ENCODE measurements around the gene KPNA2.
"Not testable (repeated sequence)": the region's sequence is repeated elsewhere in the genome, so short reads cannot be mapped to it uniquely, and the experiment has no call there.

Gene KPNA2

GRCh38 chr17:68035523-68036303 lies at the start of gene KPNA2:
TSS of gene KPNA2 (plus strand) at chr17:68035735. CDS start at chr17:68037133, 1,398 bp downstream.
- H3K27ac ChIP-seq (ENCODE audit: low read length): peak within 1 kb of the TSS; percentile 75
- peaks cover 1 to 25% of the 10 kb centered on the region in 2 donors for H3K36me3 ChIP-seq (ENCODE audit: control insufficient read depth in 1 of 2, insufficient read depth in 2 of 2, low read length in 2 of 2)
- no peaks in the 10 kb centered on the region for H3K27me3 ChIP-seq (ENCODE audit: low read depth, low read length)
- H3K4me3 ChIP-seq (ENCODE audit: low read depth in 1 of 2, low read length in 2 of 2): peak within 1 kb of the TSS; percentile 88 to 98
- H3K4me1 ChIP-seq (ENCODE audit: control insufficient read depth in 1 of 2, insufficient read depth in 2 of 2, low read length in 2 of 2): peaks cover 0 to 6% of the 10 kb centered on the region in 2 donors
- no peaks in the 10 kb centered on the region for H3K9me3 ChIP-seq (ENCODE audit: control insufficient read depth in 1 of 2, low read length in 2 of 2)

- Histone ChIP-seq H3K4me3 (ENCODE audit: low read depth in 1 of 2, low read length in 2 of 2) (no peak overlapping the region), H3K4me1 (ENCODE audit: control insufficient read depth in 1 of 2, insufficient read depth in 2 of 2, low read length in 2 of 2) (peaks cover 7 to 12% of the 10 kb centered on the region in 2 donors), H3K27ac (ENCODE audit: low read length) (no peak overlapping the region), H3K9me3 (ENCODE audit: control insufficient read depth in 1 of 2, low read length in 2 of 2) (no peaks in the 10 kb centered on the region), H3K27me3 (ENCODE audit: low read depth, low read length) (no peaks in the 10 kb centered on the region), H3K36me3 (ENCODE audit: control insufficient read depth in 1 of 2, insufficient read depth in 2 of 2, low read length in 2 of 2) (no peaks in the 10 kb centered on the region)
Observed at GRCh38 chr17:67990909-67991308, 44.6 kb upstream of the KPNA2 start.

- Histone ChIP-seq H3K4me1 (ENCODE audit: control insufficient read depth in 1 of 2, insufficient read depth in 2 of 2, low read length in 2 of 2) (peaks cover 7 to 12% of the 10 kb centered on the region in 2 donors), H3K9me3 (ENCODE audit: control insufficient read depth in 1 of 2, low read length in 2 of 2) (no peaks in the 10 kb centered on the region), H3K27me3 (ENCODE audit: low read depth, low read length) (no peaks in the 10 kb centered on the region), H3K27ac (ENCODE audit: low read length) (peak overlapping the region; percentile 58), H3K36me3 (ENCODE audit: control insufficient read depth in 1 of 2, insufficient read depth in 2 of 2, low read length in 2 of 2) (no peaks in the 10 kb centered on the region), H3K4me3 (ENCODE audit: low read depth in 1 of 2, low read length in 2 of 2) (peak overlapping the region; percentile 72 to 78)
Observed at GRCh38 chr17:67992548-67993152, 42.9 kb upstream of the KPNA2 start.

GRCh38 chr17:67993153-67993997 lies 42.2 kb upstream of the KPNA2 start:
- H3K4me1 ChIP-seq (ENCODE audit: control insufficient read depth in 1 of 2, insufficient read depth in 2 of 2, low read length in 2 of 2): peaks cover 7 to 12% of the 10 kb centered on the region in 2 donors
- H3K27me3 ChIP-seq (ENCODE audit: low read depth, low read length): no peaks in the 10 kb centered on the region
- peak overlapping the region; percentile 72 for H3K27ac ChIP-seq (ENCODE audit: low read length)
- H3K9me3 ChIP-seq (ENCODE audit: control insufficient read depth in 1 of 2, low read length in 2 of 2): no peaks in the 10 kb centered on the region
- H3K36me3 ChIP-seq (ENCODE audit: control insufficient read depth in 1 of 2, insufficient read depth in 2 of 2, low read length in 2 of 2): no peaks in the 10 kb centered on the region
- peak overlapping the region; percentile 72 to 79 for H3K4me3 ChIP-seq (ENCODE audit: low read depth in 1 of 2, low read length in 2 of 2)

GRCh38 chr17:67993998-67994361 lies 41.6 kb upstream of the KPNA2 start:
- peaks cover 7 to 12% of the 10 kb centered on the region in 2 donors for H3K4me1 ChIP-seq (ENCODE audit: control insufficient read depth in 1 of 2, insufficient read depth in 2 of 2, low read length in 2 of 2)
- H3K36me3 ChIP-seq (ENCODE audit: control insufficient read depth in 1 of 2, insufficient read depth in 2 of 2, low read length in 2 of 2): no peaks in the 10 kb centered on the region
- H3K27me3 ChIP-seq (ENCODE audit: low read depth, low read length): no peaks in the 10 kb centered on the region
- H3K9me3 ChIP-seq (ENCODE audit: control insufficient read depth in 1 of 2, low read length in 2 of 2): no peaks in the 10 kb centered on the region
- peak overlapping the region; percentile 70 to 79 for H3K4me3 ChIP-seq (ENCODE audit: low read depth in 1 of 2, low read length in 2 of 2)
- peak overlapping the region; percentile 72 for H3K27ac ChIP-seq (ENCODE audit: low read length)

- H3K36me3 ChIP-seq (ENCODE audit: control insufficient read depth in 1 of 2, insufficient read depth in 2 of 2, low read length in 2 of 2): no peaks in the 10 kb centered on the region
- H3K4me1 ChIP-seq (ENCODE audit: control insufficient read depth in 1 of 2, insufficient read depth in 2 of 2, low read length in 2 of 2): peaks cover 7 to 12% of the 10 kb centered on the region in 2 donors
- H3K9me3 ChIP-seq (ENCODE audit: control insufficient read depth in 1 of 2, low read length in 2 of 2): no peaks in the 10 kb centered on the region
- H3K27me3 ChIP-seq (ENCODE audit: low read depth, low read length): no peaks in the 10 kb centered on the region
- H3K27ac ChIP-seq (ENCODE audit: low read length): no peak overlapping the region
- peak overlapping the region; percentile 61 to 64 for H3K4me3 ChIP-seq (ENCODE audit: low read depth in 1 of 2, low read length in 2 of 2)
Observed at GRCh38 chr17:67994817-67995569, 40.5 kb upstream of the KPNA2 start.

- Histone ChIP-seq H3K27ac (ENCODE audit: low read length) (no peak overlapping the region), H3K4me3 (ENCODE audit: low read depth in 1 of 2, low read length in 2 of 2) (peak overlapping the region; percentile 61 to 64), H3K9me3 (ENCODE audit: control insufficient read depth in 1 of 2, low read length in 2 of 2) (no peaks in the 10 kb centered on the region)
Observed at GRCh38 chr17:67995570-67996263, 39.8 kb upstream of the KPNA2 start.

GRCh38 chr17:67996301-67997171 lies 39.0 kb upstream of the KPNA2 start, which contains the start of gene C17orf58:
TSS of gene C17orf58 (minus strand) at chr17:67996469. CDS start at chr17:67996198, 271 bp downstream.
- not testable (repeated sequence) for H3K9me3 ChIP-seq (ENCODE audit: control insufficient read depth in 1 of 2, low read length in 2 of 2); H3K27ac ChIP-seq (ENCODE audit: low read length); H3K27me3 ChIP-seq (ENCODE audit: low read depth, low read length); H3K36me3 ChIP-seq (ENCODE audit: control insufficient read depth in 1 of 2, insufficient read depth in 2 of 2, low read length in 2 of 2)
- Histone ChIP-seq H3K4me3 (ENCODE audit: low read depth in 1 of 2, low read length in 2 of 2) (peak within 1 kb of the TSS; percentile 61 to 64), H3K4me1 (ENCODE audit: control insufficient read depth in 1 of 2, insufficient read depth in 2 of 2, low read length in 2 of 2) (peaks cover 7 to 12% of the 10 kb centered on the region in 2 donors)

More at GRCh38 chr17:67995570-67996263, 39.8 kb upstream of the KPNA2 start:
- Histone ChIP-seq H3K36me3 (ENCODE audit: control insufficient read depth in 1 of 2, insufficient read depth in 2 of 2, low read length in 2 of 2) (no peaks in the 10 kb centered on the region), H3K27me3 (ENCODE audit: low read depth, low read length) (no peaks in the 10 kb centered on the region), H3K4me1 (ENCODE audit: control insufficient read depth in 1 of 2, insufficient read depth in 2 of 2, low read length in 2 of 2) (peaks cover 7 to 12% of the 10 kb centered on the region in 2 donors)

- no peak overlapping the region for H3K27ac ChIP-seq (ENCODE audit: low read length)
- H3K9me3 ChIP-seq (ENCODE audit: control insufficient read depth in 1 of 2, low read length in 2 of 2): no peaks in the 10 kb centered on the region
- peaks cover 7 to 8% of the 10 kb centered on the region in 2 donors for H3K4me1 ChIP-seq (ENCODE audit: control insufficient read depth in 1 of 2, insufficient read depth in 2 of 2, low read length in 2 of 2)
- H3K27me3 ChIP-seq (ENCODE audit: low read depth, low read length): no peaks in the 10 kb centered on the region
- no peak overlapping the region for H3K4me3 ChIP-seq (ENCODE audit: low read depth in 1 of 2, low read length in 2 of 2)
- H3K36me3 ChIP-seq (ENCODE audit: control insufficient read depth in 1 of 2, insufficient read depth in 2 of 2, low read length in 2 of 2): no peaks in the 10 kb centered on the region
Observed at GRCh38 chr17:67998466-67998865, 37.1 kb upstream of the KPNA2 start.

All from muscle layer of duodenum (tissue), 2 donors.